Glomerular endothelial cell (primary cell): Measurements from ENCODE around the gene RNF169. TPM values are rescaled to one million over a fixed set of nuclear protein-coding genes. Genes with fewer than 3 reads are reported as not detected.
A peak's percentile ranks its signal among the peaks of the same experiment; 100 is the strongest.

ENCODE experiments used
- DNase-seq: peaks from one replicate; pipeline ENCODE4 v3.0.0-alpha.2; 2011; ENCODE audit warnings: low read depth, low spot score; ENCODE audit errors: extremely low read depth
- total RNA-seq: library from RNA; depleted of rRNA; stranded (reverse); fragments of >200 nt; gene quantifications from 2 replicates; pipeline ENCODE4 v1.2.3, GENCODE V29; 2015

Gene RNF169, protein sequence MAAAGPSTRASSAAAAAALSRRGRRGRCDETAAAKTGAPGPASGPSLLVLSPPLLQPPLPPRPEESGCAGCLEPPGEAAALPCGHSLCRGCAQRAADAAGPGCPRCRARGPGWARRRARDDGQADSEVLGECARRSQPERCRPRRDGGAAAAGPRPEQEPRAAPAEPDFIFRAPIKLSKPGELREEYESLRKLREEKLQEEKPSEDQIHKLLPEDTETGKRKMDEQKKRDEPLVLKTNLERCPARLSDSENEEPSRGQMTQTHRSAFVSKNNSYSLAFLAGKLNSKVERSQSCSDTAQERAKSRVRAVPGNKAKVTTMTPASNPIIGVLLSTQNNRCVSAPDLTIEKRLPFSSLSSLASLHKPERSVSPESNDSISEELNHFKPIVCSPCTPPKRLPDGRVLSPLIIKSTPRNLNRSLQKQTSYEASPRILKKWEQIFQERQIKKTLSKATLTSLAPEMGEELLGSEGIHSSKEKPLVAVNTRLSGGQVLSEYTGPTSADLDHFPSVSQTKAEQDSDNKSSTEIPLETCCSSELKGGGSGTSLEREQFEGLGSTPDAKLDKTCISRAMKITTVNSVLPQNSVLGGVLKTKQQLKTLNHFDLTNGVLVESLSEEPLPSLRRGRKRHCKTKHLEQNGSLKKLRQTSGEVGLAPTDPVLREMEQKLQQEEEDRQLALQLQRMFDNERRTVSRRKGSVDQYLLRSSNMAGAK
- total RNA-seq = 23.7 and 29.5 TPM in 2 replicates

DNA sequence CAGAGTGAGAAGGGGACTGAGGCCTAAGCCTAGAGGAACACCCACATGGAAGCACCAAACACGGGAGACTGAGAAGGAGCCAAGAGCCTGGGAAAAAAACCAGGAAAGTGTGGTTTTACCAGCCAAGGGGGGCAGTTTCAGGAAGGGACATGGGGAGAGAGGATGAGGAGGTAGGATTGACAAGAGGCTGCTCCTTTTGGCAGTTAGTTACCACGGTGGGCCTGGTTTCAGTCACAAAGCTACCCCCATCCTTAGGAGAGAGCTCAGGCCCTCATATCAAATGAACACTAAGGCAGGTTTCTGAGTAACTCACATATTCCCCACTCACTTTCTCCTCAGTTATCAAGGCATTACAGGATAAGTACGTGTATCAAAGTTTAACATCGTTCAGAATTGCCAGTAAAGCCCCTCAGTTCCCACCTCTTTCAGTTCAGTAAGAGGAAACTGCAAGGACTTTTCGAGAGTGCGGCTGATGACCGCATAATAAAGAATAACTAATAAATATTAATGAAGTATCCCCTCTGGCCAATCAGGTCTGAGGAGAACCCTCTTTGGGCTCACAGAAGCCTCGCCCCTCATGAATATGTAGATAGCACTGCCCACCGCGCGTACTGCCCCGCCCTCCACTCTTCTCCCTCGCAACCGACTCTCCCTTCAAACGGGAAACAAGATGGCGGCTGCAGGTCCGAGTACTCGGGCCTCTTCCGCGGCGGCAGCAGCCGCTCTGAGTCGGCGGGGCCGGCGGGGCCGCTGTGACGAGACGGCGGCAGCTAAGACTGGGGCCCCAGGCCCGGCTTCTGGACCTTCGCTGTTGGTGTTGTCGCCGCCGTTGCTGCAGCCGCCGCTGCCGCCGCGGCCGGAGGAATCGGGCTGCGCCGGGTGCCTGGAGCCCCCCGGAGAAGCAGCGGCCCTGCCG lies at the start of gene RNF169:
TSS of gene RNF169 (plus strand) at position 639 of the 916 bp plus-strand sequence. CDS start at position 671, 32 bp downstream.
- peak; percentile 82 for DNase-seq

GRCh38 chr11:74699615-74700396 lies 48.8 kb upstream of the RNF169 start:
- no peak for DNase-seq

- no peak for DNase-seq
Observed at GRCh38 chr11:74701351-74701750, 47.3 kb upstream of the RNF169 start.

GRCh38 chr11:74702383-74703007 lies 46.2 kb upstream of the RNF169 start:
- DNase-seq = no peak

DNA sequence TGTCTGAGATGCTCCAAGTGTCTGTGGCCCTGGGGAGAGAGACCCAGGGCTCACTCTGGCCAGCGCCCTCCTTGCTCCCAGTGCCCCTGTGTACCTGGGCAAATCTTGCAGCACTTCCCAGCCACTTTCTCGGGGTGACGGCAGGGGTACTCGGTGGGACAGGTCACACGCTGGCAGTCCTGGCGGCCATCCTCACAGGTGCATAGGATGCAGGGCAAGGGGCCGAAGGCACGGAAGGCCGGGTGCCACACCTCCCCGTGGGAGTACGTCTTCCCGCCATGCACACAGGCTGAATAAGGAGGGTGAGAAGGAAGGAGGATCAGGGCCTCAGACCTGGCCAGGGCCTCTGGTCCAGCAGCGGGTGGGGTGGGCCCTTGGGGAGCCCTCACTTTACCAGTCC lies 45.4 kb upstream of the RNF169 start:
- no peak for DNase-seq

DNA sequence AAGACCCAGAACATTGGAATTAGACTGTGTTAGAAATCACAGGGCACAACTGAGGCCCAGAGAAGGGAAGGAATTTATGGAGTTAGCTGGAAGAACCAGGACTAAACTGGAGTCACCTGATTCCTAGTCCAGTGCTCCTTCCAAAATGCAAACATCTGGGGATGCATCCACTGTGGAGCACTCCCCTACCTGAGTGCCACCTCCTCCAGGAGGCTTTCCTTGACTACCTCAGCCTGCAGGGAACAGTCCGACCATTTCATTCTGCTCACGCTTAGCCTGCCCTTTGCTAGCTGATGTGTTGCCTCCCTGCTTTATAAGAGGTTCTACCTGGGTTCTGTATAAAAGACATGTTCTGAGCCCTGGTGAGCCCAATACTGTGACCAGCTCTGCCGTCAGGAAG lies 41.5 kb upstream of the RNF169 start:
- DNase-seq = no peak

GRCh38 chr11:74707602-74708510 lies 40.8 kb upstream of the RNF169 start:
- no peak for DNase-seq

GRCh38 chr11:74709175-74709574 lies 39.5 kb upstream of the RNF169 start:
- no peak for DNase-seq

- no peak for DNase-seq
Observed at GRCh38 chr11:74710281-74710938, 38.2 kb upstream of the RNF169 start.

DNA sequence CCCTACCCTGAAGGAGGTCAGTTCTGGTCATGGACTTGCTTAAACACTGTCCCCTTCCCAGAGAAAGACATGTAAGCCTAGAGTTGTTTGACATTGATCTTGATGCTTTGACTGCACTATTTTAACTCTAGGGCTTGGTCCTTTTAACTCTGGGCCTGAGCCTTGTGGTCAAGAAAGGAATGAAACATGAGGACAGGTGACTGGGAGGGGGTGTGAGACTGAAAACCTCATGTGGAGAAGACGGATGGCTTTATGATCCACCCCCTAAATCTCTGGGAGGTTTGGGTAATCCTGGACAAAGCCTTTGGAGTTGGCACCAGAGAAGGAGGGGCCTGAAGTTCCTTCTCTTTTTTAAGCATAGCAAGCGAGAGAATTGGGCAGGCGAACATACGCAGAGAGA lies 35.0 kb upstream of the RNF169 start:
- no peak for DNase-seq

DNA sequence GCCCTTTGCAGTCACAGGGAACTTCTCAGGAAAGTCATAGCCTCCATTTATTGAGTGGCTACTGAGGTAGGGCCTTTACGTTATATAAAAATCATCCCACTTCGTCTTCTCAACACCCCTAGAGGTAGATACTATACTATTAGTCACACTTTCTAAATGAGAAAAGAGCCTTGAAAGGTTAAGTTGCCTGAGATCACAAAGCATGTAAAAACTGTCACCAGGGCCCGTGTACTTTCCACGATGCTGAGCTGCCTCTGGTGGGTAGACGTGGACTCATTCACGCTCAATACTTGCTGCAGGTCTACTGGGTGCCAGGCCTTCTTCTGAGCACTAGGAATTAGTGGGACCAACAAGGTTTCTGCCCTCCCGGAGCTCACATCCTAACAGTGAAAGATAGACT lies 33.7 kb upstream of the RNF169 start:
- no peak for DNase-seq

DNA sequence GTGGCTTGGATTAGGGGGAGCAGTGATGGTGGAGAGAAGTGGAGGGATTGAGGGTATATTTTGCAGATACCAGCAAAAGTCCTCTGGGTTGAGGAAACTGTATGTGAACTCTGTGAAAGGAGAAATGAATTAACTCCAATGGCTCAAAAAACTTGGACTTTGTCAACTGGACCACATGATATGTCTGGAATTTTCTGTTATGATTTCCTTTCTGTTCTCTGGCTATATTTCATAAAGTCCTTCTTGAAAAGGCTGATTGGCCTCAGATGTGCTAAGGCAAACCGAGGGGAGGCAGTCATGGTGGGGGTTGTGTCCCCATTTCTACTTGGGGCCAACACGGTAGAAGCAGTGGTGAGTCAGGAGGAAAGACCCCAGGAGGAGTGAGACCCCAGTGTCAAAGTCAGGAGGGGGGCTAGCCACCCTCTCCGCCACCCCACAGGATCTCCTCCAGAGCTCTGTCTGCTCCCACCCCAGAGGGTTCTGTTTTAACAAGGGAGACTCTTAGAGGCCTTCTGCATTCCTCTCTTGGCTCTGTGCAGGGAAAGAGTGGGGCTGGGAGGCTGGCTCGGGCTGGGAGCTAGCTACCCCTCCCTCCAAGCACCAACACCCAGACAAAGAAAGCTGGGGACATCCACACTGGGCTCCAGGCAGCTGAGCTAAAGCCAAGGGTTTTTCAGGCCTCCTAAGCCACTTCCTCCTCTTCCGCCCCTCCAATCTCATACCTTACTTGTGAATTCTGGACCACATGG lies 31.3 kb upstream of the RNF169 start:
- DNase-seq = no peak

DNA sequence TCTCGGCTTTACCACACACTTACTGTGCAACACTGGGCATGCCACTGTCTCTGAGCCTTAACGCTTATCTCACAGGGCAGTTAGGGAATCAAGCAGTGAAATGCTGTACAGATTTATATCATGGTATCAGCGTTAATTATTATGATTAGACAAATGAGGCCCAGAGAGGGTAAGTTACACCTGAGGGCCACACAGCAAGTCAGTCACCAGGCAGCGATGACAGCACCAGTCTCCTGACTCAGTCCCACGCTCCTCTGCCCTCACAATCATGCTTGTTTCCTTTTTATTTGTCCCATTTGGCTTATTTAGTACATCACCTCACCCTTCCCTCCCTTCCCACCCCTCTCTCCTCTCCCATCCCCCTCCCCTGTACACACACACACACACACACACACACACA lies 29.6 kb upstream of the RNF169 start:
- DNase-seq = no peak

DNA sequence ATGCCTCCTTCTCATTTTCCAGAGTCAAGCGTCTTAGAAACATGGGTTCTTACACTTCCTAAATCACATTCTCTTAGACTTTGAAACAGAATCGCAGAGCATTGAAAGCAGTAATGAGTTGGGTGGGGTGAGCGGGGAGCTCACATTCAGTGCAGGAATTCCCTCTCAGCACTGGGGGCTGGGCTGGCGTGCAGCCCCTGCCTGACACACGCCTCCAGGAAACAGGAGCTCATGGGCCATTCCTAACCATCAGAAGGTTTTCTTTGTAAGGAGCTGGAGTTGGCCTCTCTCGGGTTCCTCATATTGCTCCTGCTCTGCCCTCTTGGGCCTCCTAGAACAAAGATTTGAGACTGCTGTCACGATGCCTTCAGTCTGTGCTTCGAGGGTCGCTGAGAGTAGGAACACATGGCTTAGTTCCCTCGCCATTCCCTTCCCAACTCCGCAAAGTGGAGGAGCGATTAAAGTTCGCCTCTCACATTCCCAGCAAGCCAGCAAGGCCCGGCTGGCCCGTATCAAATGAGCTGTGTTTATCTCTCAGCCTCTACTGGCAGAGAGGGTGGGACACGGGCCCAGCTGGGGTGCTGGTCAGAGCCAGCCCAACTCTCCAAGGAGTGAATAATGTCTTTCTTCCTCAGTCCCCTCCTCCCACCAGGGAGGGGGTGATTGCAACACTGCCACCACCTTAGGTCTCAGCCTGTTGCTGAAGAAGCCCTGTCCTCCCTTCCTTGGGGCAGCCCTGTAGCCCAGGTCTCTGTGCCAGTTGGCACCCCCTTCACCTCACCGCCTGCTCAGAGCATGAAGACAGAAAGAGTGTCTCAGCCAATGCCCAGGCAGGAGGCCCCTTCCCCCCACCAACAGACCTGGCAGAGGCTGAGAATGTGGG lies 27.8 kb upstream of the RNF169 start:
- DNase-seq = no peak

- no peak for DNase-seq
Observed at GRCh38 chr11:74721479-74721835, 27.2 kb upstream of the RNF169 start.

DNA sequence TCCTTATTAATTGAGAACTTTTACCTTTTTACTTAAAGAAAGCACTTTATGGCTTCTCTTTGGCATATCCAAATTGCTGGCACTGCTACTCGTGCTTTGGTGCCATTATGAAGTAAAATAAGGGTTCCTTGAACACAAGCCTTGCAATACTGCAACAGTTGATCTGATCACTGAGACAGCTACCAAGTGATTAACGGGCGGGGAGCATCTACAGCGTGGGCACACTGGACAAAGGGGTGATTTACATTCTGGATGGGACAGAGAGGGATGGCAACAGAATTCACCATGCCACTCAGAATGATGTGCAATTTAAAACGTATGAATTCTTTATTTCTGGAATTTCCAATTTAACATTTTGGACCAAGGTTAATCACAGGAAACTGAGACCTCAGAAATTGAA lies 25.1 kb upstream of the RNF169 start:
- DNase-seq = no peak

DNA sequence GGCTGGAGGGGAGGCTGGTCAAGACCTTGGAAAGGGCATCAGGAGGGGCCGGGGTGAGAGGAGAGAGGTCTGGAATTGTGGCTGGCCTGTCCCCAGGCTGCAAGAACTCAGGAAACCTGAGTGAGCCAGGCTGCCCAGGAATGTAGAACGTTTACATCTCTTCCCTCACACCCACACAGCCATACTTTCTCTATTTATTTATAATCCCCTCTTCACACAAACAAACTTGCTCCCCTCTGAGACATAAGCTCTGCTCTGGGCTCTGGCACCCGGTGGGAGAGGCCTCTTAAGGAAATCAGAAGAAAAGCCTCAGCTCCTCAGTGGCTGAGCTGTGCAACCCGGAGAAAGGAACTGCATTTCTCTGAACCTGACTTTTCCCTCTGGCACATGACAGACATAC lies 22.9 kb upstream of the RNF169 start:
- no peak for DNase-seq
